WTC11 (cell line): ENCODE data around the gene IQGAP2. TPM values are rescaled to one million over a fixed set of nuclear protein-coding genes. Genes with fewer than 3 reads are reported as not detected.

Experiments used
- ATAC-seq: fragments of 200-7000 bp; cut with Tn5 transposase; 2 replicates; pipeline ENCODE4 v1.10.0; 2021; ENCODE audit warnings: mild to moderate bottlenecking, moderate library complexity
- CTCF ChIA-PET: fragments of 300-600 bp; sonication (Branson Sonifier 250); formaldehyde crosslinking; loops from one replicate; lab custom pipeline; 2021; ENCODE audit warnings: antibody characterized with exemption; lab: Charles Lee
- POLR2A ChIA-PET: fragments of 350-600 bp; sonication (Branson Sonifier 250); formaldehyde crosslinking; loops from one replicate; lab custom pipeline; 2021; ENCODE audit warnings: antibody characterized with exemption; lab: Charles Lee
- DNase-seq: peaks from one replicate; pipeline ENCODE4 v3.0.0; 2021; ENCODE audit warnings: low spot score
- H3K27ac Mint-ChIP-seq: 2 replicates; pipeline ENCODE4 v1.8.0; 2021; ENCODE audit warnings: mixed read lengths
- H3K27me3 Mint-ChIP-seq: 2 replicates; pipeline ENCODE4 v1.8.0; 2021; ENCODE audit warnings: low read depth, mild to moderate bottlenecking, moderate library complexity, mixed read lengths
- H3K36me3 Mint-ChIP-seq: 2 replicates; pipeline ENCODE4 v1.8.0; 2021; ENCODE audit warnings: mixed read lengths
- H3K4me1 Mint-ChIP-seq: 2 replicates; pipeline ENCODE4 v1.8.0; 2022; ENCODE audit warnings: mixed read lengths
- H3K4me3 Mint-ChIP-seq: 2 replicates; pipeline ENCODE4 v1.8.0; 2021; ENCODE audit warnings: mild to moderate bottlenecking, moderate library complexity, mixed read lengths
- H3K9me3 Mint-ChIP-seq: 2 replicates; pipeline ENCODE4 v1.8.0; 2021; ENCODE audit warnings: mixed read lengths
- CTCF ChIP-seq: fragments of 200-600 bp; IDR thresholded peaks from 2 replicates; pipeline ENCODE4 v1.8.0; 2022; ENCODE audit warnings: antibody characterized with exemption
- E2F4 ChIP-seq: sonication (generic); formaldehyde crosslinking; IDR thresholded peaks from 2 replicates; pipeline ENCODE4 v1.8.1; 2022; ENCODE audit warnings: low read depth, mild to moderate bottlenecking, moderate library complexity, missing genetic modification reagents, borderline replicate concordance
- ESRRA ChIP-seq: sonication (generic); formaldehyde crosslinking; IDR thresholded peaks from 2 replicates; pipeline ENCODE4 v1.8.1; 2022; ENCODE audit warnings: mild to moderate bottlenecking, missing genetic modification reagents, borderline replicate concordance
- NR3C1 ChIP-seq: sonication (generic); formaldehyde crosslinking; conservative IDR thresholded peaks from 2 replicates; pipeline ENCODE4 v1.8.1; 2023; ENCODE audit warnings: low read depth, mild to moderate bottlenecking, missing genetic modification reagents
- SP1 ChIP-seq: sonication (generic); formaldehyde crosslinking; conservative IDR thresholded peaks from 2 replicates; pipeline ENCODE4 v1.8.1; 2022; ENCODE audit warnings: missing genetic modification reagents
- ZNF396 ChIP-seq: fragments of 250-450 bp; sonication (Bioruptor Pico); IDR thresholded peaks from 2 replicates; pipeline ENCODE4 v1.8.0; 2021; ENCODE audit warnings: mild to moderate bottlenecking, moderate library complexity, borderline replicate concordance
- total RNA-seq: library from RNA; stranded (reverse); gene quantifications from 3 replicates; pipeline ENCODE4 v1.2.3, GENCODE V29; 2021
- TF ChIP-seq, protein P1 (sequence below): sonication (generic); formaldehyde crosslinking; IDR thresholded peaks from 2 replicates; pipeline ENCODE4 v1.8.0; 2022; ENCODE audit warnings: mild to moderate bottlenecking, missing genetic modification reagents
- TF ChIP-seq, protein P2 (sequence below): sonication (generic); formaldehyde crosslinking; IDR thresholded peaks from 2 replicates; pipeline ENCODE4 v1.8.0; 2023; ENCODE audit warnings: missing genetic modification reagents, mild to moderate bottlenecking, borderline replicate concordance
- TF ChIP-seq, protein P3 (sequence below): sonication (generic); formaldehyde crosslinking; IDR thresholded peaks from 2 replicates; pipeline ENCODE4 v1.8.0; 2023; ENCODE audit warnings: mild to moderate bottlenecking, missing genetic modification reagents

Gene IQGAP2
- total RNA-seq, 1 experiment from 2014 or later: 70.6 TPM

- DNase-seq (no peak), ATAC-seq (no peak)
- TF ChIP-seq CTCF (no peak), ZNF396 (CRISPR knock-in tag) (no peak), E2F4 (CRISPR knock-in tag) (no peak), SP1 (CRISPR knock-in tag) (no peak), NR3C1 (CRISPR knock-in tag) (no peak)
- TF ChIP-seq, protein P1, sequence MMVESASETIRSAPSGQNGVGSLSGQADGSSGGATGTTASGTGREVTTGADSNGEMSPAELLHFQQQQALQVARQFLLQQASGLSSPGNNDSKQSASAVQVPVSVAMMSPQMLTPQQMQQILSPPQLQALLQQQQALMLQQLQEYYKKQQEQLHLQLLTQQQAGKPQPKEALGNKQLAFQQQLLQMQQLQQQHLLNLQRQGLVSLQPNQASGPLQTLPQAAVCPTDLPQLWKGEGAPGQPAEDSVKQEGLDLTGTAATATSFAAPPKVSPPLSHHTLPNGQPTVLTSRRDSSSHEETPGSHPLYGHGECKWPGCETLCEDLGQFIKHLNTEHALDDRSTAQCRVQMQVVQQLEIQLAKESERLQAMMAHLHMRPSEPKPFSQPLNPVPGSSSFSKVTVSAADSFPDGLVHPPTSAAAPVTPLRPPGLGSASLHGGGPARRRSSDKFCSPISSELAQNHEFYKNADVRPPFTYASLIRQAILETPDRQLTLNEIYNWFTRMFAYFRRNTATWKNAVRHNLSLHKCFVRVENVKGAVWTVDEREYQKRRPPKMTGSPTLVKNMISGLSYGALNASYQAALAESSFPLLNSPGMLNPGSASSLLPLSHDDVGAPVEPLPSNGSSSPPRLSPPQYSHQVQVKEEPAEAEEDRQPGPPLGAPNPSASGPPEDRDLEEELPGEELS: no peak
- Mint-ChIP-seq H3K27me3 (no peaks in the 10 kb centered on the region), H3K36me3 (peaks cover 23% of the 10 kb centered on the region), H3K9me3 (peaks cover 15% of the 10 kb centered on the region), H3K4me1 (peaks cover 7% of the 10 kb centered on the region), H3K27ac (peak overlapping the region; percentile 66), H3K4me3 (no peak overlapping the region)
- ChIA-PET POLR2A (no interaction called here), CTCF (no interaction called here)
Measured at GRCh38 chr5:76724871-76725270, 321.8 kb downstream of the IQGAP2 start.

- POLR2A ChIA-PET: no interaction called here
- peaks cover 7% of the 10 kb centered on the region for H3K4me1 Mint-ChIP-seq
- DNase-seq (no peak), ATAC-seq (no peak)
- peaks cover 24% of the 10 kb centered on the region for H3K9me3 Mint-ChIP-seq
- TF ChIP-seq ESRRA: no peak
- TF ChIP-seq, protein P2, sequence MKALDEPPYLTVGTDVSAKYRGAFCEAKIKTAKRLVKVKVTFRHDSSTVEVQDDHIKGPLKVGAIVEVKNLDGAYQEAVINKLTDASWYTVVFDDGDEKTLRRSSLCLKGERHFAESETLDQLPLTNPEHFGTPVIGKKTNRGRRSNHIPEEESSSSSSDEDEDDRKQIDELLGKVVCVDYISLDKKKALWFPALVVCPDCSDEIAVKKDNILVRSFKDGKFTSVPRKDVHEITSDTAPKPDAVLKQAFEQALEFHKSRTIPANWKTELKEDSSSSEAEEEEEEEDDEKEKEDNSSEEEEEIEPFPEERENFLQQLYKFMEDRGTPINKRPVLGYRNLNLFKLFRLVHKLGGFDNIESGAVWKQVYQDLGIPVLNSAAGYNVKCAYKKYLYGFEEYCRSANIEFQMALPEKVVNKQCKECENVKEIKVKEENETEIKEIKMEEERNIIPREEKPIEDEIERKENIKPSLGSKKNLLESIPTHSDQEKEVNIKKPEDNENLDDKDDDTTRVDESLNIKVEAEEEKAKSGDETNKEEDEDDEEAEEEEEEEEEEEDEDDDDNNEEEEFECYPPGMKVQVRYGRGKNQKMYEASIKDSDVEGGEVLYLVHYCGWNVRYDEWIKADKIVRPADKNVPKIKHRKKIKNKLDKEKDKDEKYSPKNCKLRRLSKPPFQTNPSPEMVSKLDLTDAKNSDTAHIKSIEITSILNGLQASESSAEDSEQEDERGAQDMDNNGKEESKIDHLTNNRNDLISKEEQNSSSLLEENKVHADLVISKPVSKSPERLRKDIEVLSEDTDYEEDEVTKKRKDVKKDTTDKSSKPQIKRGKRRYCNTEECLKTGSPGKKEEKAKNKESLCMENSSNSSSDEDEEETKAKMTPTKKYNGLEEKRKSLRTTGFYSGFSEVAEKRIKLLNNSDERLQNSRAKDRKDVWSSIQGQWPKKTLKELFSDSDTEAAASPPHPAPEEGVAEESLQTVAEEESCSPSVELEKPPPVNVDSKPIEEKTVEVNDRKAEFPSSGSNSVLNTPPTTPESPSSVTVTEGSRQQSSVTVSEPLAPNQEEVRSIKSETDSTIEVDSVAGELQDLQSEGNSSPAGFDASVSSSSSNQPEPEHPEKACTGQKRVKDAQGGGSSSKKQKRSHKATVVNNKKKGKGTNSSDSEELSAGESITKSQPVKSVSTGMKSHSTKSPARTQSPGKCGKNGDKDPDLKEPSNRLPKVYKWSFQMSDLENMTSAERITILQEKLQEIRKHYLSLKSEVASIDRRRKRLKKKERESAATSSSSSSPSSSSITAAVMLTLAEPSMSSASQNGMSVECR: no peak
- TF ChIP-seq, protein P3, sequence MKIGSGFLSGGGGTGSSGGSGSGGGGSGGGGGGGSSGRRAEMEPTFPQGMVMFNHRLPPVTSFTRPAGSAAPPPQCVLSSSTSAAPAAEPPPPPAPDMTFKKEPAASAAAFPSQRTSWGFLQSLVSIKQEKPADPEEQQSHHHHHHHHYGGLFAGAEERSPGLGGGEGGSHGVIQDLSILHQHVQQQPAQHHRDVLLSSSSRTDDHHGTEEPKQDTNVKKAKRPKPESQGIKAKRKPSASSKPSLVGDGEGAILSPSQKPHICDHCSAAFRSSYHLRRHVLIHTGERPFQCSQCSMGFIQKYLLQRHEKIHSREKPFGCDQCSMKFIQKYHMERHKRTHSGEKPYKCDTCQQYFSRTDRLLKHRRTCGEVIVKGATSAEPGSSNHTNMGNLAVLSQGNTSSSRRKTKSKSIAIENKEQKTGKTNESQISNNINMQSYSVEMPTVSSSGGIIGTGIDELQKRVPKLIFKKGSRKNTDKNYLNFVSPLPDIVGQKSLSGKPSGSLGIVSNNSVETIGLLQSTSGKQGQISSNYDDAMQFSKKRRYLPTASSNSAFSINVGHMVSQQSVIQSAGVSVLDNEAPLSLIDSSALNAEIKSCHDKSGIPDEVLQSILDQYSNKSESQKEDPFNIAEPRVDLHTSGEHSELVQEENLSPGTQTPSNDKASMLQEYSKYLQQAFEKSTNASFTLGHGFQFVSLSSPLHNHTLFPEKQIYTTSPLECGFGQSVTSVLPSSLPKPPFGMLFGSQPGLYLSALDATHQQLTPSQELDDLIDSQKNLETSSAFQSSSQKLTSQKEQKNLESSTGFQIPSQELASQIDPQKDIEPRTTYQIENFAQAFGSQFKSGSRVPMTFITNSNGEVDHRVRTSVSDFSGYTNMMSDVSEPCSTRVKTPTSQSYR (CRISPR knock-in tag): no peak
- H3K36me3 Mint-ChIP-seq: peaks cover 46% of the 10 kb centered on the region
- no peaks in the 10 kb centered on the region for H3K27me3 Mint-ChIP-seq
- no peak overlapping the region for H3K4me3 Mint-ChIP-seq
- CTCF ChIA-PET: no interaction called here
- no peak overlapping the region for H3K27ac Mint-ChIP-seq
Measured at GRCh38 chr5:76728965-76729364, 325.9 kb downstream of the IQGAP2 start.
